ENCODE measurements around the gene TCN2.

The TCN2 gene

DNA sequence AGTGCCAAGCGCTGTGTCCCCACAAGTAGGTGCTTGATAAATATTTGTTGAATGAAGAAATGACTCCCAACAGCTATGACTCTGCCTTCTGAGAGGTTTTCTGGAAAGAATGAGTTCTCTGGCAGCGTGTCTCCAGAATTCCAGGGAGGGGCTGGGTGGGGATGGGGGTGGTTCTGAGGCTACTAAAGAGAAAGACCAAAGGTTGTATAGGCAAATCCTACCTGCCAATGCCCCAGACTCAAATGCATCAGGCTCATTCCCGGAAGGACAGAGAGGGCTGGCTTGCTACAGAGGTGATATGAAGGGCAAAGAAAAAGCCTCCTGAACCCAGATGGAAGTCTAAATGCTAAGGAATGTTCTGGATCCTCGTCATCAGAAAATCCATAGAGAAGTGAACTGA, 58.8 kb downstream of the TCN2 start:
- no peak overlapping the region for H3K4me3 ChIP-seq (ENCODE audit: control insufficient read depth, low read depth, low read length)
- TF ChIP-seq, protein P1, sequence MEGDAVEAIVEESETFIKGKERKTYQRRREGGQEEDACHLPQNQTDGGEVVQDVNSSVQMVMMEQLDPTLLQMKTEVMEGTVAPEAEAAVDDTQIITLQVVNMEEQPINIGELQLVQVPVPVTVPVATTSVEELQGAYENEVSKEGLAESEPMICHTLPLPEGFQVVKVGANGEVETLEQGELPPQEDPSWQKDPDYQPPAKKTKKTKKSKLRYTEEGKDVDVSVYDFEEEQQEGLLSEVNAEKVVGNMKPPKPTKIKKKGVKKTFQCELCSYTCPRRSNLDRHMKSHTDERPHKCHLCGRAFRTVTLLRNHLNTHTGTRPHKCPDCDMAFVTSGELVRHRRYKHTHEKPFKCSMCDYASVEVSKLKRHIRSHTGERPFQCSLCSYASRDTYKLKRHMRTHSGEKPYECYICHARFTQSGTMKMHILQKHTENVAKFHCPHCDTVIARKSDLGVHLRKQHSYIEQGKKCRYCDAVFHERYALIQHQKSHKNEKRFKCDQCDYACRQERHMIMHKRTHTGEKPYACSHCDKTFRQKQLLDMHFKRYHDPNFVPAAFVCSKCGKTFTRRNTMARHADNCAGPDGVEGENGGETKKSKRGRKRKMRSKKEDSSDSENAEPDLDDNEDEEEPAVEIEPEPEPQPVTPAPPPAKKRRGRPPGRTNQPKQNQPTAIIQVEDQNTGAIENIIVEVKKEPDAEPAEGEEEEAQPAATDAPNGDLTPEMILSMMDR (IDR thresholded peaks at IDR 0.05; ENCODE audit: control insufficient read depth, insufficient read depth, low read depth, low read length, missing control alignments): no peak
- DNase-seq (ENCODE audit: low read depth): no peak

DNA sequence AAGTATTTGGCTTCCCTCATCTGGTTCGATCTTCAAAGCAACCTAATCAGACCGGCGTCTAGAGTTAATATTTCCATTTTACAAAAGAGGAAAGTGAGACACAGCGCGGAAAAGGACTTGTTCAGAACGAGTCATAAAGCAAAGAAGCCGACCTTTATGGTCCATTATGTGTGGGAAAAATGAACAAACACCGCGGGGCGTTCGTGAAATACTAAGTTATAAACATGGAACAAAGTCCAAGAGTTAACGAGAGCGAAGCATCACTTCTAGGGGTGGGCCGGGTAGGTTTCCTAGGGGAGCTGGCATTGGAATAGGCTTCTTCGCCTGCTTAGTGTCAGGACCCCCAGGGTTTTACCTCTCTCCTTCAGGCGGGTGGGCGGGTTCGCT, 60.1 kb downstream of the TCN2 start:
- H3K4me3 ChIP-seq (ENCODE audit: control insufficient read depth, low read depth, low read length): peak overlapping the region; percentile 84
- TF ChIP-seq, protein P1 (IDR thresholded peaks at IDR 0.05; ENCODE audit: control insufficient read depth, insufficient read depth, low read depth, low read length, missing control alignments): no peak
- no peak for DNase-seq (ENCODE audit: low read depth)

DNA sequence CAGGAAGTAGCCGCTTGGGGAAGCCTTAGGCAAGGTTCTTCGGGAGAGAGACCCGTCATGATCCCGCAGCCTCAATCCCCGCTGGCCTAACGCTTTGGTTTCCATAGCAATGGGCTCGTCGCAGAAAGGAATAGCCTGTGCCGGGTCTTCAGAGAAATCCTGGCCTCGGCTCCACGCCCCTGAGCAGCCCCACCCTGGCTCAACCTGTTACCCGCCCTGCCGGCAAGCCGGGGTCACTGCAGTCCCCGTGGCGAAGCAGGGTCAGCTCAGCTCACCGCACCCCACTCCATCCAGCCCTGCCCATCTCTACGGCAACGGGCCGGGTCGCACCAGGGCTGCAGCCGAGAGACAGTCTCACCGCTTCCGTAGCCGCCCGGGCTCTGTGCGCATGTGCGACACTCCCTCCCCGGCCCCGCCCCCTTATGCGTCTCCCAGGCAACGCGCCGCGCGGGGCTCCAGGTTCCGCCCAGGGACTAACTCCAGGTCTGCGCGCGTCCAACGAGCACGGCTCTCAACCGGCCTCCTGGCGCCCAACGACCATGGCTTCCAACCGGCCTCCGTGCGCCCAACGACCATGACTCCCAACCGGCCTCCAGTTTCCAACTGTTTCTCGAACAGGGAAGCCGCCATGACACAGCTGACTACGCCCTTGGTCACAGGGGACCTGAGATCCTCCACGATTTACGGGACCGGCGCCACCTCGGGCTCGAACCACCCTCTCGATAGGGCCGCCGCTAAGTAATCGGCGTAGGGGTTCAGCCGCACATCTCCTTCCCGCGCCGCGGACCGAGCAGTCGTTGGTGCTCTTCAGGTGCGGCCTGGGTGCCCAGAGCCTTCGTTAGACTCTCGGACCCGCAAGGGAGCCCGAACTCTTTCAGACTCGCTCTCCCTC, 60.8 kb downstream of the TCN2 start, which contains the start of gene DUSP18:
TSS of gene DUSP18 (minus strand) at position 382 of the 892 bp plus-strand sequence. CDS start 3,872 bp downstream, outside the sequence.
- TF ChIP-seq, protein P1 (IDR thresholded peaks at IDR 0.05; ENCODE audit: control insufficient read depth, insufficient read depth, low read depth, low read length, missing control alignments): peak; percentile 40
- peak within 1 kb of the TSS; percentile 84 for H3K4me3 ChIP-seq (ENCODE audit: control insufficient read depth, low read depth, low read length)
- peak; percentile 32 for DNase-seq (ENCODE audit: low read depth)

DNA sequence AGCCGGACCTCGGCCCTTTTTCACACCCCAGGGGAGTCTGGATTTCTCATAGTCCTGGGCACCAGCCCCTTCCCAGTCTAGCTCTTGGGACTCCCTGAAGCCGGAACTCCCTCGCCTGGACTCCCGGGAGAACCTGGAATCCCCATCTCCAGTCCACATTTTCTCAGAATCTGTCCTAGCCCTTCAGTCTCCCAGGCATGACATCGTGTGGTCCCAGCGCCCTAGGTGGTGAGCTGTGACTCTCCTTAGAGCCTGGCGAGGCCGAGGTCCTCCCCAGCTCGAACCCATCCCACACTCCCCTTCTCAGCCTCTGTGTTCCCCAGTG, 61.4 kb downstream of the TCN2 start:
- TF ChIP-seq, protein P1 (IDR thresholded peaks at IDR 0.05; ENCODE audit: control insufficient read depth, insufficient read depth, low read depth, low read length, missing control alignments): no peak
- DNase-seq (ENCODE audit: low read depth): no peak
- H3K4me3 ChIP-seq (ENCODE audit: control insufficient read depth, low read depth, low read length): peak overlapping the region; percentile 84

DNA sequence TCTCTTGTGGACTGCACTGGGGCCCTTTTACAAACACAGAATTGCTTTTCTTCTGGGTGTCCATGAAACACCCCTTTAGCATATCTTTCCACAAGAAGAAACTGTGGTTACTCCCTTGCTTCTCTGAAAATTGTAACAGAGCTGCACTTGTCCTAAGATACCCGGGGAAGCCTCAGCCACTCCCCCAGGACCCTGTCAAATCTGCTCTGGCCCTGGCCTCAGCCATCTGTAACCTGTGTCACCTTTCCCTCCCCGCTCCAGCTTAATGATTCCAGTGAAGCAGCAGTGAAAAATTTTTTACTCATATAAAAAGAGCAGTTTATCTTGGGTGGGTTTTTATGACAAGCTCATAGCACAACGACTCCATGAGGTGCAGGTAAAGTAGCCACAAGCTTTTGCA, 64.1 kb downstream of the TCN2 start:
- no peak overlapping the region for H3K4me3 ChIP-seq (ENCODE audit: control insufficient read depth, low read depth, low read length)
- DNase-seq (ENCODE audit: low read depth): no peak
- TF ChIP-seq, protein P1 (IDR thresholded peaks at IDR 0.05; ENCODE audit: control insufficient read depth, insufficient read depth, low read depth, low read length, missing control alignments): no peak

DNA sequence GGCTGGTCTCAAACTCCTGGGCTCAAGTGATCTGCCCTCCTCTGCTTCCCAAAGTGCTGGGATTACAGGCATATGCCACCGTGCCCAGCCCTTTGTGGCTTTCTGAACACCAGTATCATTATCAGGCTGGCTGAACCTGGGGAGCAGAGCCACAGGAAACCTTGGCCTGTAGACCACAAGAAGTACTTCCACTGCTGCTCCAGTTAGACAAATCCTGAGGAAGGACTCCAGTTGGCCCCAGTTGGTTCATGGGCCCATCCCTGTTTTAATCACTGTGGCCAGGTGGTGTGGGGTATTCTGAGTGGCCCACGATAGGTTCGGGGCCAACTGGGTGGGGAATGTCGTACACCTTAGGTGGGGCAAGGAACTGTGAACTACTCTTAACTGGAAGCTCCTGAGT, 66.2 kb downstream of the TCN2 start:
- H3K4me3 ChIP-seq (ENCODE audit: control insufficient read depth, low read depth, low read length): no peak overlapping the region
- TF ChIP-seq, protein P1 (IDR thresholded peaks at IDR 0.05; ENCODE audit: control insufficient read depth, insufficient read depth, low read depth, low read length, missing control alignments): no peak
- no peak for DNase-seq (ENCODE audit: low read depth)
